BE2C (cell line): Measurements from ENCODE around the gene CD8B.

Experiments
- DNase-seq: peaks from one replicate; pipeline ENCODE4 v3.0.0-alpha.2; 2020
- H3K27me3 ChIP-seq: fragments of 250-450 bp; sonication (Bioruptor Pico); 2 replicates; pipeline ENCODE4 v1.5.1; 2020; ENCODE audit warnings: mild to moderate bottlenecking
- H3K36me3 ChIP-seq: fragments of 250-450 bp; sonication (Bioruptor Pico); 2 replicates; pipeline ENCODE4 v1.5.1; 2020; ENCODE audit warnings: mild to moderate bottlenecking
- H3K4me1 ChIP-seq: fragments of 250-450 bp; sonication (Bioruptor Pico); 2 replicates; pipeline ENCODE4 v1.5.1; 2020
- H3K4me3 ChIP-seq: 2 replicates; pipeline ENCODE4 v1.5.1; 2011; ENCODE audit warnings: low read depth, low read length
- H3K9me3 ChIP-seq: fragments of 250-450 bp; sonication (Bioruptor Pico); 2 replicates; pipeline ENCODE4 v1.5.1; 2020
- CTCF ChIP-seq: IDR thresholded peaks from 2 replicates; pipeline ENCODE4 v1.5.1; 2012; ENCODE audit warnings: mild to moderate bottlenecking, low read depth, low read length

The CD8B gene

DNA sequence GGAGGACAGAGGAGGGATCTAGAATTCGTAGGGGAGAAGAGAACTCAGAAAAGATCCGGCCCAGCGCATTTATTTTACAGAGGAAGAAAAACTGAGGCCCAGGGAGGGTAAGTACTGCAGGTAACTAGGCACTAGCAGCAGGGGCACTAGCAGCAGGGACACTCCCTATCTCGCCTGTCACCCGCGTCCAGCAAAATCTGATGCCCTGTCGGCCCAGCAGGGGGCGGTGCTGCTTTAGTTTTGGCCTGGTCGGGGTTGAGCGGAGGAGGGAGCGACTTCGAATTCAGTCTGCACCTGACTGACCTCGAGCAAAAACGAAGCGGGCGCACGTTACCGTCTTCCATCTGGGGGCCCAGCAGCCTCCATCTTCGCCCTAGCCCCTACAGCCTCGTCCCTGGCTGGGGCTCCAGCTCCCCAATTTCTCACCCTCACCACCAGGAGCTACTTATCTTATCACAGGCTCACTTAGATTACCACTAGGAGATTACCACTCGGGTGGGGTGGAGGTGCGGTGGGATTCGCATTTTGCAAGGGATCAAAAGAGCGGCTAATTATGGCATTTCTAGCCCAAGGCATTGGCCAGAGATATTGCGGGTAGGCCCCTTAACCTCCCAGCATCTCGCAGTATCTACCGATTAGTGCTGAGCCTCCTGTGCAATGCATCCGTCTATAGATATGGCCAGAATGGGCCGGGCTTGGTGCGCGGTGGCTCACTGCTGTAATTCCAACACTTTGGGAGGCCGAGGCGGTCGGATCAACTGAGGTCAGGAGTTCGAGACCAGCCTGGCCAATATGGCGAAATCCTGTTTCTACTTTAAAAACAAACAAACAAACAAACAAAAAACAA, 53.1 kb downstream of the CD8B start:
- peak; percentile 63 for TF ChIP-seq CTCF
- Histone ChIP-seq H3K9me3 (no peaks in the 10 kb centered on the region), H3K4me1 (no peaks in the 10 kb centered on the region), H3K4me3 (peak overlapping the region; percentile 44), H3K27me3 (no peaks in the 10 kb centered on the region), H3K36me3 (no peaks in the 10 kb centered on the region)
- peak; percentile 73 for DNase-seq

DNA sequence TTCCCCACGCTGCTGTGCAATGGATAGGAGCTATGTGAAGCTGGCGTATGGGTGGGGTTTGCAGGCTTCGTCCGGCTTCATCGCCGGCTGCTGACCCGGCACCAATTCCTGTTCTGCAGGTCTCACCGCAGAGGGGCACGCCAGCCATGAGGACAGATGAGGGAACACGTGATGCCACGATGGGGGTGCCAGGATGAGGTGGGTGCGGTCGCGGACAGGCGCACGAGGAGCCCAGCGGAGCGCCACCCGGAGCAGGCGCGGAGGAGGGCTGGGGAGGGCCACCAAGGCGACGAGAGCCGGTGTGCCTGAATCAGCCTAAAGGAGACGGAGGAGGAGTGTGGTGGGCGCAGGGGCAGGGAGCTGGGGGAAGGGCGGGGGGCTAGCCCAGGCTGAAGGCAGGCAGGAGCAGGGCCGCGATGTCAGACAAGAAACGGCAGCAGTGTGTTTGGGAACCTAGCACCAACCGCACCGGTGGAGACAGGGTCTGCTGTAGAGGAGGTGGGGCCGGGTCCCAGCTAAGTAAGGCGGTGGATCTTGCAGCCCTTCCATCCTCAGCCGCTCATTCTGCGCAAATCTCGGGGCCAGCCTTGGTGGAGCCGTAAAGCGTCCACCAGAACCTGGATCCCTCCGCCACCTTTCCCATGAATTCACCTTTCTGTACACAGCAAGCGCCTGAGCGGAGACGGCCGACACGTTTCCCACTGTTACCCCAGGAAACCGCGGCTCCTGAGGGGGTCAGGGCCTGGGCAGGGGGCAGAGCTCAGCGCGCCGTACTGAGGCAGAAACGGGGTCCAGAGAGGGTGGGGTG, 54.0 kb downstream of the CD8B start:
- no peaks in the 10 kb centered on the region for H3K4me1 ChIP-seq
- H3K27me3 ChIP-seq = no peaks in the 10 kb centered on the region
- DNase-seq = peak; percentile 24
- H3K9me3 ChIP-seq = no peaks in the 10 kb centered on the region
- H3K4me3 ChIP-seq = peak overlapping the region; percentile 44
- no peak for TF ChIP-seq CTCF
- no peaks in the 10 kb centered on the region for H3K36me3 ChIP-seq

DNA sequence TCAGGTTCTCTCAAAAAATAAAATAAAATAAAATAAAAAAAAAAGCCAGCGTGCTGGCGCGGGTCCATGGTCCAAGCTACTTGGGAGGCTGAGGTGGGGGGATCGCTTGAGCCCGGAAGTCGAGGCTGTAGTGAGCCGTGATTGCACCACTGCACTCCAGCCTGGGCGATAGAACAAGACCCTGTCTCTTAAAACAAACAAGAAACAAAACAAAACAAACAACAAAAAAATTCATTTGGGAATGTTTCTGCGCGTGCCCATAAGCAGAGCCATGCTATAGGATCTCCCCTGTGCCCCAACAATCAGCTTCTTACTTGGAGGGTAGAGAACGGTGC, 54.6 kb downstream of the CD8B start:
- H3K27me3 ChIP-seq = no peaks in the 10 kb centered on the region
- H3K36me3 ChIP-seq = no peaks in the 10 kb centered on the region
- peak overlapping the region; percentile 44 for H3K4me3 ChIP-seq
- H3K9me3 ChIP-seq = no peaks in the 10 kb centered on the region
- H3K4me1 ChIP-seq = no peaks in the 10 kb centered on the region
- TF ChIP-seq CTCF = no peak
- no peak for DNase-seq

DNA sequence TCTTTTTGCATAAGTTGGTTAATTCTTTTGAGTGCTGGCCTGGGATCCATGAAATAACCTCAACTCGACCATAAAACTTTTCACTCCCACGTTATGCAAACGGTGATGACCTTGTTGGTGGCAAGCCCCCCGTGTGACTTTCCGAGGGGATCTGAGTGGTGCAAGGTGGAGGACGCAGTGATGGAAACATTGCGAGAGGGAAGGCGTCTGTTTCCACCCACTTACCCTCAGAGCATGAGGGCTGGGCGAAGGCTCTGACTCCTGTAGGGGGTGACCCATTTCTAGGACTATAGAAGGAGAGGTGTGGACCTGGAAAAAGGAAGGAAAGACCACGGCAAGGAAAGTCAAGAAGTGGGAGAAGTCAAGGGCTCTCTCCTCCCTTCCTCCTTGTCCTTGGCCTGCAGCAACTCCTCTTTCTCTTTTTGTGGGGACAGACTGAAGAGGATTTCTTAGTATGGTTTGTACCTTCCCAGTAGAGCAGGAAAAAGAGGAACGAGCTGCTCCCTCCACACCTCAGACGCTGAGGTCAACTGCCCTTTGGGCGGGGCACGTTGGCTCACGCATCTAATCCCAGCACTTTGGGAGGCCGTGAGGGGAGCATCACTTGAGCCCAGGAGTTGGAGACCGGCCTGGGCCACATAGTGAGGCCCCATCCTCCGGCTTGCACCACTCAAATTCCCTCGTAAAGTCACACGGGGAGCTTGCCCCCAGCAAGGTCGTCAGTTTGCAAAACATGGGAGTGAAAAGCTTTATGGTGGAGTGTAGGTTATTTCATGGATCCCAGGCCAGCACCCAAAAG, 55.4 kb downstream of the CD8B start:
- Histone ChIP-seq H3K4me3 (no peak overlapping the region), H3K36me3 (no peaks in the 10 kb centered on the region), H3K4me1 (no peaks in the 10 kb centered on the region), H3K27me3 (no peaks in the 10 kb centered on the region), H3K9me3 (no peaks in the 10 kb centered on the region)
- no peak for TF ChIP-seq CTCF
- no peak for DNase-seq

GRCh38 chr2:86800856-86801567, 60.7 kb downstream of the CD8B start:
- Histone ChIP-seq H3K27me3 (no peaks in the 10 kb centered on the region), H3K4me3 (no peak overlapping the region), H3K36me3 (no peaks in the 10 kb centered on the region), H3K9me3 (no peaks in the 10 kb centered on the region), H3K4me1 (no peaks in the 10 kb centered on the region)
- TF ChIP-seq CTCF = no peak
- no peak for DNase-seq
